Islet of Langerhans (tissue), 1 donor: ENCODE measurements around the gene ARHGAP6.

ENCODE experiments used
- FAIRE-seq: peaks from one replicate; lab custom pipeline; 2011; peaks lifted over from hg19 to GRCh38; lab: Jason Lieb, UNC

ARHGAP6 gene

DNA sequence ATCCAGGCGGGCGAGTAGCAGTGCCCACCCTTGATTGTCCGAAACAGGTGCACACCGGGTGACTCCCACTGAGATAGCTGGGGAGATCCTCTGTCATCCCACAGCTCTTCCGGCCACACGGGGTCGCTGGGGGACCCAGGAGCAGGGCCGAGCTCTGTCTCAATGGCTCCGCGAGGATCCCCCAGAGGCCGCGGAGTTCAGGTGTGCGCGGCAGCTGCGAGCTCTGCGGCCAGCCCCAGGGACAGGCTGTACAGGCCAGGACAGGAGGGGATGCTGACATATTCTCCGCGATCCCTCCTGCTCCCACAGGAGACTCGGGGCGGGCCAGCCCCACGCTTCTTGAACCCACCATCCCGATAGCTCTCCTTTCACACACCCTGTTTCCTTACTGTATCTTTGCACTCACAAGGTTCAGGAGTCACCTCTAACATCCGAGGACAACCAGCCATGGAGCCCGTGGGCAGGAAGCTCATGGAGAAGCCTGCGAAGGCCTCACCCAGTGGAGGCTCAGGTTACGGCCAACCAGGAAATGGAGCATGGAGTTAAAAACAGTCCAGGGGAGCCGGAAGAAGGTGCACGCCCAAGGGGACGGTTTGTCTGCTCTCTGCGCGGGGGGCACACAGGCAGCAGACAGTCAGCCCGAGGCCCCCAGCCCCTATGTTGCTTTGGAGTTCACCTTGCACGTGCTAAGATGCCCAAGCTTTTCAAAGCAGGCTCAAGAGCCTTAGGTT, 450.4 kb downstream of the ARHGAP6 start:
- FAIRE-seq = no peak

- FAIRE-seq = no peak
These were observed 451.2 kb downstream of the ARHGAP6 start for GRCh38 chrX:11214346-11215190.

- no peak for FAIRE-seq
These were observed 453.0 kb downstream of the ARHGAP6 start for GRCh38 chrX:11212741-11213140.

GRCh38 chrX:11210415-11210801, 455.3 kb downstream of the ARHGAP6 start:
- FAIRE-seq = no peak

DNA sequence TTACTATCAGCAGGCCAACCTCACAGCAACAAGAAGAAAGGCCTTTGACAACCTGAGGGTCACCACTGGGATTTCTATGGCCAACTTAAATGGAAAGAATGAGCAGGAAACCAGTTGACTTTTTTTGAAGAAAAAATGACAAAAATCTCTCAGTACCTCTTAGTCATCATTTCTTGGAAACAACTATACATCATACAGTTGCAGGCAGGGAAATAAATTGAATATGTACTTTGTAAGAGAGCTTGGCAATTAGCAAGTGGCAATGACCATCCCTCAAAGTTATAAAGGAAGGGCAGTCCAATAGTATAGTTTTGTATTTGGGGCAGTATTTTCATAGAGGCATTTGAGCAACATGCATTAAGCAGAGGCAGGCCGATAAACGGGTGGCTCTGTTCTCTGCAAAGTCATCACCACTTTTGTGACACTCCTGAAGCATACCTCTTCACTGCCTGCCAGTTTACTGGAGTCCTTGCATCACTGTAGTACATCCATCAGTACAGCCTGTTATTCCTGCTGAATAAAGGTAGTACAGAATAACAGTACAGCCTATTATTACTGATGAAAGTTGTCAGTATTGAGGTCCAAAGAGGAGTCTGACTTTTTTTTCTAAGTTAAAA, 455.8 kb downstream of the ARHGAP6 start:
- no peak for FAIRE-seq

DNA sequence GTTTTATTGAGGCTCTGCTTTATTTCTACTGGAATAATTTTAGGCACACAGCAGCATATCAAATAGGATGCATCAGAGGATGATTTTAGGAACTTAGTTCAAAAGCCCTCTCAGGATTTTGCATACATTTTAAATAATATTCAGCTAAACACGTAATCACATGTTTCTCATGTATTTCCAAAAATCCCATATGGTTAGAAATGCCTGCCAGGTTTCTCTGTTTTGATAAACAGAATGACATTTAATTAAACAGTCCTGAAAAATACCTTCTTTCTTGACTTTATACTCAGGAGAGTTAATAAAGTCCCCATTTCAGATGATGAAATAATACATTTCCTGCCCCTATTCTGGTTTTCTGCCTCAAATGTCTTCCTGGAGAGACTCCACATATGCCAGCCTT, 459.0 kb downstream of the ARHGAP6 start:
- peak; percentile 75 for FAIRE-seq

- FAIRE-seq = no peak
These were observed 459.9 kb downstream of the ARHGAP6 start for GRCh38 chrX:11205796-11206195.

- FAIRE-seq = no peak
These were observed 468.0 kb downstream of the ARHGAP6 start for GRCh38 chrX:11197671-11198070.

- FAIRE-seq = no peak
These were observed 469.2 kb downstream of the ARHGAP6 start for GRCh38 chrX:11196476-11196875.

DNA sequence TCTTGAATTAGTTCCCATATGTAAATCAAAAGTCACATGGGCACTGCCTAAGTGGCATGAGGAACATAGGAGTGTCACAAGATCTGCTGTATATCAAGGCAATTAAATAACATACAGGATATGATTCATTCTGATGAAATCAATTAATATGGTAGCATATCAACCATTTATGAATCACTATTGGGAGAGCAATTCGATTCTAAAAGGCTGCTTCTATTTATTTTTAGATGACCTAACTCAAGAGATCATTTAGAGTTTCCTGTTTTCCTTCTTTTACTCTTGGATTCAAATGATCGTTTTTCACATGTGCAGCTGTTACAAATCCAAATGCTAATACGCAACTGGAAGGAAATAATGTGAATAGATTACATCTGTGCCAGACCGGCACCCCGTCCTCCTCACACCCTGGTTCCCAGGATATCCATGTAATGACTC, 472.7 kb downstream of the ARHGAP6 start:
- FAIRE-seq = peak; percentile 96

GRCh38 chrX:11190745-11191510, 474.8 kb downstream of the ARHGAP6 start:
- FAIRE-seq = no peak

DNA sequence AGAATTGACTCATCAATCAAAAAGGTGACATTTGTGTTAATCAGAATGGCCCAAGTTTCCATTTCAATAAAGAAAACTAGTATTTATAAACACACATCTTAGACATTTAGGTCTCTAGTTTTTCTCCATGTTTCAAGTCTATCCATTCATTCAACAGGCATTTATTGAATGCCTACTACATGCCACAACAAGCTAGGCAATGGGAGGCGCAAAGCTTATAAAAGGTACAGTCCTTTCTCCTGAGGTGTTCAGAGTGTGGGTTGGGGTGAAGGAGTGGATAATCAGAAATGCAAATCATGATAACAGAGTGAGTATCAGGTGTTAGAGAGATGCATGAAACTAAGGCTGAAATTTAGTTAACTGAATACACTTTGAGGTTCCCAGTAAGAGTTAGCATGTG, 476.6 kb downstream of the ARHGAP6 start:
- no peak for FAIRE-seq

- no peak for FAIRE-seq
These were observed 477.1 kb downstream of the ARHGAP6 start for GRCh38 chrX:11188664-11189063.

GRCh38 chrX:11187001-11187400, 478.7 kb downstream of the ARHGAP6 start:
- no peak for FAIRE-seq

DNA sequence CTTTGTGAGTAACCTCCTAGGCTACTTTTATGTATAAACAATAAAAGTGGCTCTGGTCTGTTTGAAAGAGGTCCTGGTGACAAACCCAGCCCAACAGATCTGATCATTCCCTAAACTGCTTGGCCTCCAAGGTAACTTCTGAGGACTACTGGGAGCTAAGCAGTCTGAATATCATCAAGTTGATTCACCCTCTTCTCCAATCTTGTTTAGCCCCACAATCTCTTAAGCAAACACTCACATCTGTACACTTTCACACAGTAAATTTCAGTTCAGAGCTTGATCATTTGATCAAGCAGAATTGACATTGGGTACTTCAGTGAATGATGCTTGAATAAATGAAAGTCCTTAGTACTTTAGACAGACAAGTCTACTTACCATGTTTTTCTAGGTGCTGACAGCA, 479.9 kb downstream of the ARHGAP6 start:
- FAIRE-seq = no peak

DNA sequence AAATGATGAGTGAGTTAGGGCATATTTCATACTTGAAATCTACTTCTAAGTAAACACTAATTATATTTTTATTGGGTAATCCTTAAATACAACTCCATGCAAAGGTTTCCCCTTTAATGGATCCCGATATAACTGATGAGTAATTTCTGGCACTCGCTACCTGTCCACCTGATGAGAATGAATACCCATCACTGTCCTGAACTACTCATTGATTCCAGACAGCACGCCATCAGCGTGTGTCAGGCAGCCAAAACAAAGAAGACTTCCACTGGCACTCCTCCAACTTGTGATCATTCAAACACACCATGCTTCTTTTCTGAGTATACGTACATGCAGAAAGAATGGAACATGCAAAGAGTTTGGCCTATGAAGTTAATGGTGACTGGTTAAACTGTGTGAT, 485.1 kb downstream of the ARHGAP6 start:
- no peak for FAIRE-seq

GRCh38 chrX:11172415-11172814, 493.3 kb downstream of the ARHGAP6 start:
- FAIRE-seq = no peak

DNA sequence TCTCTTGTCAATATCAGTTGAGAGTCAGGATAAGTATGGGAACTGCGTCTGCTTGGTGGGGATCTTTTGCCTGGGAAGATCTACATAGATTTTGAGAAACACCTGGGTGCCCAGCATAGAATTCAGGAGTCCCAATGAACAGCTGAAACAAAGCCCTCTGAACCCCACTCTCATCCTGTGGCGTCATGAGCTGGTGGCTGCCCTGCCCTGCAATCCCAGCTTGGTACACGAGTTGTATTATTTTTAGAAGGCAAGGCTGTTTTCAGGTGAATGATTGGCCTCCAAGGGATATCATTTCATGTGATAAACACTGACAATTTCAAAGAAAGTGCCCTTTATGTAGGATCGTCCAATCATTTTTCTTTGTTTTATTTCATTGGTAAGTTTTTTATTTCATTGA, 493.8 kb downstream of the ARHGAP6 start:
- FAIRE-seq = no peak

DNA sequence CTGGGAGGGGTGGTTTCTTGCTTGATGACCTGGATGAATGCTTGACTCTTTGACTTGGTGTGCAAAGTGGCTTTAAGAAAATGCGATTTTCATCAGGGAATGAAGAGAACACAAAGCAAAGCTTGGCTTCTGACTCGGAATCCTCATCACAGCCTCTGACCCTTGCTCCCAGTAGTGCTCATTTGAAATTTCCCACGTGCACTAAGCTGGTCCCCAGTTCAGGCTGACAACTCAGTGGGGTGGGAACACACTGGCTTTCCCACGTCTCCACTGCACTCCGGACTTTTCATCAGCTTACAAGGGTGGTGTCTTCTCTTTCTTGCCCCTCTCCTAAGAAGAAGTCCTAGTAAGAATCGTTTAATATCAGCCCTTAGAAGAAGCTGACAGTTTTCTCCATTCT, 501.3 kb downstream of the ARHGAP6 start:
- FAIRE-seq = no peak

- FAIRE-seq = no peak
These were observed 506.6 kb downstream of the ARHGAP6 start for GRCh38 chrX:11159149-11159548.

DNA sequence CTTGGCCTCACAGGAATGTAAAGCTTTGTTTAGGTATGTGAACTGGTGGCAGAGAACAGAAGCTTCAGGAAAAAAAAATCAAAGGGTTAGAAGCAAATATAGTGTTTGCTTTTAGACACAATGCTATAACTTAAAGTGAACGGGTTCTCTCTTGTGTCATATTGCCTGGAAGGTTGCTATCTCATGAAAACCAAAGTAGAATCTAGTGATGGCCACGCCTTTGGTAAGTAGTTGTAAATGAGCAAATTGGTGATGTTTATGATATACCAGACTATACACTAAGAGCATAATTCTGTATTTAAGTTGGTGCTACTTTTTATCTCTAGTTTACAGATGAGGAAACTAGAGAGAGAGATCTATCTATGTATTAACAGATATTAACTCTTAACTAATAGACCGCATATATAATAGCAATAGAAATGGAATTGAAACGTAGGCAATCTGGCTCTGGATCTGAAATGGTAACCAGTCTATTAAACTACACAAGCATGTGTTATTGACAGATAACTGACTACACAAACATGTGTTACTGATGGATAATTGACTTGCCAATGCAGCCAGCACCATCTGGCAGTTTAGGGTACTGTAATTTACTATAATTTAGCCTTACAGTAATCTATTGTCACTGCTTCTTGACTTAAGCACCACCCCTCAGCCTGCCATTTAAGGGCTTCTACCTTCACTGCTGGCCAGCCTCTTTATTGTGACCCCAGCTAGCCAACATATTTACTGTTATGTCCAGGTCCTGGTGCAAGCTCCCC, 513.7 kb downstream of the ARHGAP6 start:
- FAIRE-seq = peak; percentile 66

GRCh38 chrX:11148401-11148800, 517.3 kb downstream of the ARHGAP6 start:
- no peak for FAIRE-seq
